Measurements from ENCODE around the gene MCF2L. TPM values are rescaled to one million over a fixed set of nuclear protein-coding genes. Genes with fewer than 3 reads are reported as not detected.

MCF2L gene
- total and polyA plus RNA-seq, 2 experiments from 2014 or later = 4.8 to 25.6 TPM

GRCh38 chr13:112994084-112994780 lies 25.2 kb downstream of the MCF2L start:
- Mint-ChIP-seq H3K27ac (no peak overlapping the region), H3K9me3 (peaks cover 8% of the 10 kb centered on the region), H3K27me3 (ENCODE audit: insufficient read depth, low read depth, poor library complexity) (peaks cover 21% of the 10 kb centered on the region), H3K36me3 (ENCODE audit: low read depth) (peaks cover 10% of the 10 kb centered on the region), H3K4me1 (peaks cover 12% of the 10 kb centered on the region), H3K4me3 (no peak overlapping the region)
- Histone ChIP-seq H3K36me3 (ENCODE audit: insufficient read depth) (no peaks in the 10 kb centered on the region), H3K79me2 (replicated peaks; ENCODE audit: insufficient read depth) (no peaks in the 10 kb centered on the region), H3K27ac (ENCODE audit: low read depth) (no peak overlapping the region), H2AFZ (no peak overlapping the region), H3F3A (replicated peaks; ENCODE audit: low read depth) (no peaks in the 10 kb centered on the region), H3K9me2 (ENCODE audit: insufficient read depth) (no peaks in the 10 kb centered on the region), H3K4me3 (no peak overlapping the region), H3K27me3 (ENCODE audit: insufficient read depth) (no peaks in the 10 kb centered on the region), H4K20me1 (replicated peaks; ENCODE audit: insufficient read depth) (no peaks in the 10 kb centered on the region), H3K4me2 (no peak overlapping the region), H3K4me1 (ENCODE audit: insufficient read depth) (no peaks in the 10 kb centered on the region)
- TF ChIP-seq NANOG (IDR thresholded peaks at IDR 0.05; ENCODE audit: borderline replicate concordance) (no peak), ZNF331 (CRISPR knock-in tag; IDR thresholded peaks at IDR 0.05; ENCODE audit: low read depth) (no peak), EZH2 (IDR thresholded peaks at IDR 0.05; ENCODE audit: low read depth, unreplicated experiment) (no peak), REST (IDR thresholded peaks at IDR 0.05; ENCODE audit: unreplicated experiment) (no peak), JUNB (IDR thresholded peaks at IDR 0.05; ENCODE audit: unreplicated experiment) (no peak)
- ATAC-seq (no peak), DNase-seq (ENCODE audit: low spot score) (no peak)

GRCh38 chr13:112994781-112995355 lies 25.9 kb downstream of the MCF2L start:
- H3K36me3 ChIP-seq (ENCODE audit: insufficient read depth) = no peaks in the 10 kb centered on the region
- no peaks in the 10 kb centered on the region for H3K4me1 ChIP-seq (ENCODE audit: insufficient read depth)
- no peak overlapping the region for H3K4me2 ChIP-seq
- Mint-ChIP-seq H3K36me3 (ENCODE audit: low read depth) (peaks cover 5% of the 10 kb centered on the region), H3K27ac (peak overlapping the region; percentile 19; the same call in 1 of the 2 replicates), H3K4me3 (no peak overlapping the region), H3K9me3 (peaks cover 4% of the 10 kb centered on the region), H3K4me1 (peaks cover 12% of the 10 kb centered on the region), H3K27me3 (ENCODE audit: insufficient read depth, low read depth, poor library complexity) (peaks cover 21% of the 10 kb centered on the region)
- H3K79me2 ChIP-seq (replicated peaks; ENCODE audit: insufficient read depth) = no peaks in the 10 kb centered on the region
- no peaks in the 10 kb centered on the region for H3F3A ChIP-seq (replicated peaks; ENCODE audit: low read depth)
- no peaks in the 10 kb centered on the region for H3K9me2 ChIP-seq (ENCODE audit: insufficient read depth)
- no peaks in the 10 kb centered on the region for H4K20me1 ChIP-seq (replicated peaks; ENCODE audit: insufficient read depth)
- ATAC-seq = no peak
- DNase-seq (ENCODE audit: low spot score) = no peak
- H3K4me3 ChIP-seq = no peak overlapping the region
- H3K27ac ChIP-seq (ENCODE audit: low read depth) = no peak overlapping the region
- H2AFZ ChIP-seq = no peak overlapping the region
- no peaks in the 10 kb centered on the region for H3K27me3 ChIP-seq (ENCODE audit: insufficient read depth)
- no peak for TF ChIP-seq POLR2AphosphoS5 (IDR thresholded peaks at IDR 0.05; ENCODE audit: low read depth)
- TF ChIP-seq ZNF114 (CRISPR knock-in tag; IDR thresholded peaks at IDR 0.05) = no peak
- TF ChIP-seq REST (IDR thresholded peaks at IDR 0.05; ENCODE audit: unreplicated experiment) = no peak
- TF ChIP-seq JUNB (IDR thresholded peaks at IDR 0.05; ENCODE audit: unreplicated experiment) = no peak
- no peak for TF ChIP-seq STAT1 (IDR thresholded peaks at IDR 0.05; ENCODE audit: unreplicated experiment)
- TF ChIP-seq EZH2phosphoT487 (IDR thresholded peaks at IDR 0.05; ENCODE audit: unreplicated experiment) = no peak
